ENCODE measurements around the gene VPS26C.

DNA sequence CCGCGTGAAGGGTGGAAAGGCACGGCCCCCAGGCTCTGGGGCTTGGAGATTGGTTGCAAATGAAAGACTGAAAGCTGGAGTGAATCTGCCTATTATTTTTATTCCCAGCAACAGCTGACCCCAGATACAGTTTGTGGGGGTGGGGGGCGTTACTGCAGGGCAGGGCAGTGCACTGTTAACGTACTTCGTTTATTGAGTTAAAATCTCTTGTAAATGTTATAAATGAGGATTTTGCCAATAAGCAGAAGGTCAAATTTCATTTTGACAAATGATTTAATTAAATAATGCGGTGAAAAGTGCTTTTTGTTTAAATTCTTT, 1.0 kb upstream of the VPS26C start:
- TF ChIP-seq CTCF (IDR thresholded peaks at IDR 0.05; ENCODE audit: low read depth, low read length, poor library complexity, severe bottlenecking), result no peak
- TF ChIP-seq EZH2phosphoT487 (IDR thresholded peaks at IDR 0.05; ENCODE audit: borderline replicate concordance, low read length), result no peak
